ENCODE data around the gene SNTB2. TPM values are rescaled to one million over a fixed set of nuclear protein-coding genes. Genes with fewer than 3 reads are reported as not detected.

The SNTB2 gene
- polyA plus RNA-seq, 1 experiment = 50.5 TPM

DNA sequence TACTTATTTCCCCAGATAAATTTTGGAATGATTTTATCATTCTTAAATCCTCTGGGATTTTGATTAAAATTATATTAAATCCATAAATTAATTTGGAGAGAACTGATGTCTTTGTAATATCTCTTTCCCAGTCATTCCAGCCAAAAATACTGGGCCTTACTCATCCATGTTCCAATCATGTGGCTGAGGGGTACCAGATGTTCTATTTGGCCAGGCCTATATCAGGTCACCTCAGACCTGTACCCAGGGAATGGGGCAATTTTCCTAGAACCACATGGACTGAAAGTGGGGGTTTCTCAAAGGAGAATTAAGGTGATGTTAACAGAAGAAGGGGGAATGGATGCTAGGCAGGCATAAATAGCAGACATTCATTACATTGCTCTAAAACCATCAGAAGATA is 7.5 kb downstream of the SNTB2 start:
- DNase-seq (ENCODE audit: low read depth) = no peak
- TF ChIP-seq CTCF (IDR thresholded peaks at IDR 0.05; ENCODE audit: insufficient read depth, low read depth, low read length) = no peak
- no peak overlapping the region for H3K4me3 ChIP-seq (ENCODE audit: low read depth, low read length)
- no peaks in the 10 kb centered on the region for H3K36me3 ChIP-seq (ENCODE audit: control insufficient read depth, insufficient read depth, low read length)
- H3K27me3 ChIP-seq (ENCODE audit: control insufficient read depth, insufficient read depth, low read length) = no peaks in the 10 kb centered on the region
- ChIA-PET POLR2A (no interaction called here), CTCF (interaction anchor here (0.8 to 1.1 kb wide), 2 partner anchors 44 to 95 kb away, joined by 3 read pairs; no protein-coding TSS in a partner anchor)

DNA sequence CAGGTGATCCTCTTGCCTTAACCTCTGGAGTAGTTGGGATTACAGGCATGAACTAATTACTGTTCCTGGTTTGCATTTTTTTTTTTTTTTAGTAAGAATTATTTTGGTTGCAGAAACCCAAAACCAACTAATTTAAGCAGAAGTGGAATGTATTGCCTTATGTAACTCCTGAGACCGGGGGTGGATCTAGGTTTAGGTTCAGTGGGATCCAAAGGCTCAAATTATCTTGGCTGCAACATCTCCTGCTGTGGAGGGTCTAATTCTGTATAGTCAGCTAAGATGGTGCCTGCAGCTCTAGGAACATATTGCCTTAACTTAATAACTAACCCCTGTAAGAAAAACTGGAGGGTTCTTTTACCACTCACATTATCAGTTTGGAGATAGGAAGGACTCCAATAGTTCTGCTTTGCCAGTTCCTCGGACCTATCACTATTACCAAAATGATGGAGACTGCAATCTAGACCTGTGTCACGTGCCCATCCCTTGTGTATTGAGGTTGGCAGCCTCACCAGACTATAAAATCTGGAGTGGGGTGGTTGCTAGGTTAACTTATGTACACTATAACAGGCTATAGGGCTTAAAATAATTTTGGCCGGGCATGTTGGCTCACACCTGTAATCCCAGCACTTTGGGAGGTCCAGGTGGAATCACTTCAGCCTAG is 8.5 kb downstream of the SNTB2 start:
- POLR2A ChIA-PET = no interaction called here
- DNase-seq (ENCODE audit: low read depth) = no peak
- Histone ChIP-seq H3K27me3 (ENCODE audit: control insufficient read depth, insufficient read depth, low read length) (no peaks in the 10 kb centered on the region), H3K4me3 (ENCODE audit: low read depth, low read length) (no peak overlapping the region), H3K36me3 (ENCODE audit: control insufficient read depth, insufficient read depth, low read length) (no peaks in the 10 kb centered on the region)
- CTCF ChIA-PET = interaction anchor here (0.8 kb wide), 1 partner anchor 94 kb away, joined by 3 read pairs; no protein-coding TSS in a partner anchor
- no peak for TF ChIP-seq CTCF (IDR thresholded peaks at IDR 0.05; ENCODE audit: insufficient read depth, low read depth, low read length)

GRCh38 chr16:69197573-69197972 is 10.6 kb downstream of the SNTB2 start:
- DNase-seq (ENCODE audit: low read depth) = no peak
- TF ChIP-seq CTCF (IDR thresholded peaks at IDR 0.05; ENCODE audit: insufficient read depth, low read depth, low read length) = no peak
- no peaks in the 10 kb centered on the region for H3K27me3 ChIP-seq (ENCODE audit: control insufficient read depth, insufficient read depth, low read length)
- ChIA-PET CTCF (interaction anchor here (1.0 kb wide), 1 partner anchor 18 kb away, joined by 4 read pairs; no protein-coding TSS in a partner anchor), POLR2A (no interaction called here)
- H3K4me3 ChIP-seq (ENCODE audit: low read depth, low read length) = no peak overlapping the region
- H3K36me3 ChIP-seq (ENCODE audit: control insufficient read depth, insufficient read depth, low read length) = no peaks in the 10 kb centered on the region

DNA sequence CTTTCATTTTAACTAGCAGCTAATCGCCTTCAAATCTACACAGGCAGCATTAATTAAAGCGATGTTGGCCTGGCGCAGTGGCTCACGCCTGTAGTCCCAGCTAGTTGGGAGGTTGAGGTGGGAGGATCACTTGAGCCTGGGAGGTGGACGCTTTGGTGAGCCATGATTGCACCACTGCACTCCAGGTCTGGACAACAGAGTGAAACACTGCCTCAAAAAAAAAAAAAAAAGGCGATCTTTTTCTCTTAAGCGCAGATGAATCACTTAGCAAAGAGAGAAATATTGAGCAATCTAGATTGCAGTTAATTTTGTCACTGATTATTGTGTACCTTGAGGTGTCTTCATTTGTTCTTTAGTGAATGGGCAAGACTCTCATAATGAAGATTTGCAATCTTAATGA is 12.4 kb downstream of the SNTB2 start:
- CTCF ChIA-PET = interaction anchor here (0.8 kb wide), 1 partner anchor 8 kb away, joined by 3 read pairs; no protein-coding TSS in a partner anchor
- POLR2A ChIA-PET = no interaction called here
- Histone ChIP-seq H3K36me3 (ENCODE audit: control insufficient read depth, insufficient read depth, low read length) (no peaks in the 10 kb centered on the region), H3K27me3 (ENCODE audit: control insufficient read depth, insufficient read depth, low read length) (no peaks in the 10 kb centered on the region), H3K4me3 (ENCODE audit: low read depth, low read length) (no peak overlapping the region)
- DNase-seq (ENCODE audit: low read depth) = no peak
- no peak for TF ChIP-seq CTCF (IDR thresholded peaks at IDR 0.05; ENCODE audit: insufficient read depth, low read depth, low read length)

GRCh38 chr16:69201291-69201690 is 14.3 kb downstream of the SNTB2 start:
- no peaks in the 10 kb centered on the region for H3K27me3 ChIP-seq (ENCODE audit: control insufficient read depth, insufficient read depth, low read length)
- H3K4me3 ChIP-seq (ENCODE audit: low read depth, low read length) = no peak overlapping the region
- no peaks in the 10 kb centered on the region for H3K36me3 ChIP-seq (ENCODE audit: control insufficient read depth, insufficient read depth, low read length)
- CTCF ChIA-PET = no interaction called here
- POLR2A ChIA-PET = no interaction called here
- TF ChIP-seq CTCF (IDR thresholded peaks at IDR 0.05; ENCODE audit: insufficient read depth, low read depth, low read length) = no peak
- DNase-seq (ENCODE audit: low read depth) = no peak
